ENCODE measurements around the gene FAM53A.

FAM53A gene

GRCh38 chr4:1604181-1604705, 79.9 kb downstream of the FAM53A start:
- Mint-ChIP-seq H3K4me1 (ENCODE audit: low read depth) (no peaks in the 10 kb centered on the region), H3K27ac (no peak overlapping the region), H3K4me3 (no peak overlapping the region), H3K27me3 (peaks cover 11% of the 10 kb centered on the region), H3K9me3 (no peaks in the 10 kb centered on the region), H3K36me3 (ENCODE audit: low read depth) (no peaks in the 10 kb centered on the region)
- intact Hi-C loops (cut with micrococcal nuclease) = no loop called here

DNA sequence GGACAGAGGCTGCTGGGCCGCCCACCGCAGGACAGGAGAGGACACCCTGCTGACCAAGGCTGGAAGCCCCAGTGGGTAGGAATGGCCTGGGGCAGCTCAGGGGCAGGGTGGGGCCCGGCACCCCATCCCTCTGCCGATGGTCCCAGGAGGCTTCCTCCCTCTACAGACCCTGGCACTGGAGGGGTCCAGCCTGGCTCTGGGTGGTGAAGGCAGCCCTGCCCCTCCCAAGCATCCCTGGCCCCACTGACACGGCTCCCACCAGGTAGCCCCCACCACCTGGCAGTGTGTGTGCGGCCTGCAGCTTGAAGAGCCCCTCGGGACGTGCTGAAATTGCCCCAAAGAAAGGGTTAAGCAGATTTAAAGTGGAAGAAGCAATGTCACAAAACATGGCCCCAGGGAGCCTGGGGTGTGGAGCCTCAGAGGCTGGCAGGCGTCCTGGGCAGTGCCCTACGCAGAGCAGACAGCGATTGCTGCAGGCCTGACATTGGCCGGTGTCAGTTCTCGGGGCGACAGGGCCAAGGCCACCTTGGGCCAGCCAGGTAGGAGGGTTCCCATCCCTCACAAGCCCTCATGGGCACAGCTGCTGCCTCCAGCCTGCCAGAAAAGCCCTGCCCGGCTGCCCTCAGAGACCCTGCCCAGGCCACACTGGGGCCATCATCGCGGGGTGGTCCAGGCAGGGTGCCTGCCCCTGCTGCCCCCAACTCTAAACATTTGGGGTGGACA, 80.5 kb downstream of the FAM53A start:
- H3K4me1 Mint-ChIP-seq (ENCODE audit: low read depth) = no peaks in the 10 kb centered on the region
- no peak overlapping the region for H3K27ac Mint-ChIP-seq
- intact Hi-C loops (cut with micrococcal nuclease) = no loop called here
- no peaks in the 10 kb centered on the region for H3K9me3 Mint-ChIP-seq
- H3K4me3 Mint-ChIP-seq = no peak overlapping the region
- no peaks in the 10 kb centered on the region for H3K36me3 Mint-ChIP-seq (ENCODE audit: low read depth)
- peaks cover 11% of the 10 kb centered on the region for H3K27me3 Mint-ChIP-seq

DNA sequence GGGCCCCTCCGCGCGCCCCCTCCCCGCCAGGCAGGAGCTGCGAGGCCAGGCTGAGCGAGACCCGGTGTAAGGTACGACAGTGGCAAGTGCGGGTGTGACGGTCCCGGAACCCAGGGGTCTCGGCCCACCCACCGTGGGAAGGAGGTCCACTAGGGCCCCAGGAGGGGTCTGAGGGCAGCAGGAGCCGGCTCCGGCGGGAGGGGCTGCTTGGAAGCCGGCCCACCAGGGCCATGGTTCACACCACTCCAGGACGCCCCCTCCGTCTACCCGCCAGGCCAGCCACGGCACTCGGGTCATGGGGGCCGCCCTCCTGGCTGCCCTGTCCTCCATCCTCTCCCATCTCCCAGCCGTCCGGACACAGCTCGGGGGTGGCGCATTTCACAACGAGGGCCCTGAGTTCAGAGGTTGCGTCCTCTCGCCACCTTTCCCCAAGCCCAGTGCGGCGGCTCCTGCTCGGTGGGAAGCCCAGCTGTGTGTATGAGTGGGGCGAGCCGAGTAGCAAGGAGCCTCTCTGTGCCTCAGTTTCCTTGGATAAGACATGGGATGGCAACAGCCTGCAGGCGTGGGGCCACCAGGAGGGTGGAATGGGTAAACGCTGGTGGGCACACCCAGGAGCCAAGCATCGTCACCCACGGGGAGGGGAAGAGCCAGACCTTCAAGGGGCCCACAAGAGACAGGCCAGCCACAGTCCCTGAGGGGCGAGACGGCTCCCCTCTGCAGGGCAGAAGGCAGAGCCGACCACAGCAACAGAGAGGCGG, 81.3 kb downstream of the FAM53A start:
- Mint-ChIP-seq H3K36me3 (ENCODE audit: low read depth) (no peaks in the 10 kb centered on the region), H3K9me3 (no peaks in the 10 kb centered on the region), H3K4me1 (ENCODE audit: low read depth) (no peaks in the 10 kb centered on the region), H3K27ac (no peak overlapping the region), H3K4me3 (no peak overlapping the region), H3K27me3 (peaks cover 11% of the 10 kb centered on the region)
- intact Hi-C loops (cut with micrococcal nuclease) = no loop called here

GRCh38 chr4:1601852-1602654, 82.1 kb downstream of the FAM53A start:
- H3K27ac Mint-ChIP-seq = no peak overlapping the region
- intact Hi-C loops (cut with micrococcal nuclease) = no loop called here
- peaks cover 11% of the 10 kb centered on the region for H3K27me3 Mint-ChIP-seq
- no peaks in the 10 kb centered on the region for H3K36me3 Mint-ChIP-seq (ENCODE audit: low read depth)
- no peaks in the 10 kb centered on the region for H3K9me3 Mint-ChIP-seq
- no peak overlapping the region for H3K4me3 Mint-ChIP-seq
- H3K4me1 Mint-ChIP-seq (ENCODE audit: low read depth) = no peaks in the 10 kb centered on the region

- H3K4me1 Mint-ChIP-seq (ENCODE audit: low read depth) = no peaks in the 10 kb centered on the region
- H3K4me3 Mint-ChIP-seq = no peak overlapping the region
- intact Hi-C loops (cut with micrococcal nuclease) = no loop called here
- H3K9me3 Mint-ChIP-seq = no peaks in the 10 kb centered on the region
- no peak overlapping the region for H3K27ac Mint-ChIP-seq
- peaks cover 11% of the 10 kb centered on the region for H3K27me3 Mint-ChIP-seq
- H3K36me3 Mint-ChIP-seq (ENCODE audit: low read depth) = no peaks in the 10 kb centered on the region
Observed at GRCh38 chr4:1601533-1601835, 82.6 kb downstream of the FAM53A start.

DNA sequence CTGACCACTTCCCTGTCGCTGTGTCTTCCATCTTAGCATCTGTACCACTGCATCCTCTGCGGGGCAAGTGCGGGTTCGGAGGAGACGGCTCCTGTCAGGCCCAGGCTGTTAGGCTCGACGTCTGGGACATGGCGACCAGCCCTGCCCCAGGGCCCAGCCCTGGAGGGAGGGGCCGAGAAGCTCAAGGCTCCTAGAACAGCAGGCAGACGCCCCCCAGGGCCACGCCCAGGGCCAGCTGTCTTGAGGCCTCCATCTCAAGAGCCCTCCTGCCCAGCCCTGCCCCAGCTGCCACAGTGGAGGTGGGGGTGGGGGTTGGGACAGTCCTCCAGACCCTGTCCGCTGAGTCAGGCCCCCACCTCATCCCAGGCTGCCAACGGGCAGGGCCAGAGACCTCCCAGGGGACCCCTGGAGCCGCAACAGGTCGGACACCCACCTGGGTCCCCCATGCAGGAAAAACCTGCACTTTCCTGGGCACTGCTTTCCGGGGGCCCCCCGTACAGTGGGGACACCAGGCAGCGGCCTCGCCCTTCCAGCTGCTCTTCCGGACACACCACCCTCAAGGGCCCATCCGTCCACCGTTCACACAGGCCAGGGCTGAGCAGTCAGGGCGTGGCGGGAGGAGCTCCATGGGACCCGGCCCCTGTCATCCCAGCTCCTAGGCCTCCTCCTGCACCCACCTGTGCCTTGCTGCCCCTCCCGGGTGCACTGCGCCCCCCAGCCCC, 83.1 kb downstream of the FAM53A start:
- intact Hi-C loops (cut with micrococcal nuclease) = no loop called here
- no peak overlapping the region for H3K4me3 Mint-ChIP-seq

GRCh38 chr4:1600211-1600780, 83.8 kb downstream of the FAM53A start:
- Mint-ChIP-seq H3K27me3 (peaks cover 8% of the 10 kb centered on the region), H3K4me3 (no peak overlapping the region)

More for the DNA sequence above, 83.1 kb downstream of the FAM53A start:
- H3K27ac Mint-ChIP-seq = no peak overlapping the region
- H3K36me3 Mint-ChIP-seq (ENCODE audit: low read depth) = no peaks in the 10 kb centered on the region
- no peaks in the 10 kb centered on the region for H3K9me3 Mint-ChIP-seq
- H3K27me3 Mint-ChIP-seq = peaks cover 11% of the 10 kb centered on the region
- no peaks in the 10 kb centered on the region for H3K4me1 Mint-ChIP-seq (ENCODE audit: low read depth)

DNA sequence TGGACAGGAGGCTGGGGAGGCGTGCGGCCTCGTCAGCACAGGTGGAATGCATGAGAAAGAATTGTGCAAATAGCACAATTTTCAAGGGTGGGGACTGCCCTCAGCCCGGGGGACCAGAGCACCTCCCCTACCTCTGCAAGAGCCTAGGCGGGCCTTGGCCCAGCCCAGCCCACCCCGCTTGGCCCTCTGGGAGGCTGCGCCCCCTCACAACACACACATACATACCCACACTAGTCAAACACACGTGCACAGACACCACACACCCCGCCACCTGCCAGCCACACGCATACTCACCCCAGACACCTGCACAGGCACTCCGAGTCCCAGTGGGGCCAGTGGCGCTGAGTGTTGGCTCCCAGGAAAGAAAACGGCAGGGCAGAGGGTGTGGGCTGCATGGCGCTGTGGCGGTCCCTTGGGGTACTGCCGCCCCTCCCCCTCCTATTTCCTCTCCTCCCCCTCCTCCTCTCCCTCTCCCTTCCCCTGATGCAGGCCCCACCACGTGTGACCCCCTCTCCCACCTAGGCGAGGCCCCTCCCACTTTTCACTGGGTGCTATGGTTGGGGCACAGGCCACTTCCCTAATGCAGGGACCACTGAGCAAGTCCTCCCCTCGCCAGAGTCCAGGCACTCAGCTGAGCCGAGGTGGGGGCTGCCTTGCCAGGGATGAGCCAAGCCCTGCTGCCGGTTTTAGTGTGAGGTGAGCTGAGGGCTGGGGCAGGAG, 84.5 kb downstream of the FAM53A start:
- H3K4me3 Mint-ChIP-seq = no peak overlapping the region

More at GRCh38 chr4:1600211-1600780, 83.8 kb downstream of the FAM53A start:
- H3K27ac Mint-ChIP-seq = no peak overlapping the region
- no peaks in the 10 kb centered on the region for H3K9me3 Mint-ChIP-seq
- intact Hi-C loops (cut with micrococcal nuclease) = no loop called here
- no peaks in the 10 kb centered on the region for H3K36me3 Mint-ChIP-seq (ENCODE audit: low read depth)
- H3K4me1 Mint-ChIP-seq (ENCODE audit: low read depth) = no peaks in the 10 kb centered on the region

GRCh38 chr4:1599026-1599481, 85.1 kb downstream of the FAM53A start:
- no peak overlapping the region for H3K27ac Mint-ChIP-seq
- H3K9me3 Mint-ChIP-seq = no peaks in the 10 kb centered on the region
- no peak overlapping the region for H3K4me3 Mint-ChIP-seq
- no peaks in the 10 kb centered on the region for H3K36me3 Mint-ChIP-seq (ENCODE audit: low read depth)
- intact Hi-C loops (cut with micrococcal nuclease) = no loop called here
- no peaks in the 10 kb centered on the region for H3K27me3 Mint-ChIP-seq
- no peaks in the 10 kb centered on the region for H3K4me1 Mint-ChIP-seq (ENCODE audit: low read depth)

More for the DNA sequence above, 84.5 kb downstream of the FAM53A start:
- Mint-ChIP-seq H3K27ac (no peak overlapping the region), H3K36me3 (ENCODE audit: low read depth) (no peaks in the 10 kb centered on the region), H3K27me3 (peaks cover 4% of the 10 kb centered on the region), H3K9me3 (no peaks in the 10 kb centered on the region), H3K4me1 (ENCODE audit: low read depth) (no peaks in the 10 kb centered on the region)
- intact Hi-C loops (cut with micrococcal nuclease) = no loop called here

DNA sequence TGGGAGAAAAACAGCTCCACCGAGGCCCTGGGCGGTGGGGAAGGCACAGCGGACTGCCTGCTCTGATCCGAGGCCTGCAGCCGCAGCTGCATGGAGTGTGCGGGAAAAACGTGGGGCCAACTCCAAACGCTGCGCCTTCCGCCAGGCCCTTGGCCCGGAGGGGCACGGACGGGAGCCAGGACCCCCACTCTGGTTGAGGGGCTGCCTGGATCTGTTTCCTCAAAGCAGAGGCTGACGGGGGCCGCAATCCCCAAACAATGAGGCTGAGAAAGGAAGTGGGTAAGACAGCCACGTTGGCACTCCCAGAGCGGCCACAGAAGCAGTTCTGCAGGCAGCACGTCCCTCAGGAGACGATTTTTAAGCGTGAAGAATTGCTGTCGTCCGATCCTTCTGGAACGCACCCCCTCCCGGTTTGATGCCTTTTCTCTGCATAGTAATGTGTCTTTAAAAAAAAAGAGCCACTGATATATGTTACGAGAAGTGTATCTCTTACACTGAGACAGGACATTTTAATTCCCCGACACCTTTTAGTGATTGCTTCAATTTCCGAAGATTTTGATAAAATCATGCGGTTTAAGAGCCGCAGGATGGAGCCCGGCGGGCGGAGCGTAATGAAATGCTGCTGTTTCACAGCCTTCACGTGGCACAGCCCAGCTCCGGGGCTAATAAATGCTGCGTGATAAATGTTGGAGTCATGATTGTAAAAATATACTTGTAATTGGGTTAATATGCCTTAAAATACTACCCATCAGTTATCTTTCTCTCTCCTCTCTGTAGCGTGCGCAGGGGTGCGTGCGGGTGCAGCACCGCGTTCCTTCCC, 85.7 kb downstream of the FAM53A start:
- H3K9me3 Mint-ChIP-seq = no peaks in the 10 kb centered on the region
- H3K4me1 Mint-ChIP-seq (ENCODE audit: low read depth) = no peaks in the 10 kb centered on the region

DNA sequence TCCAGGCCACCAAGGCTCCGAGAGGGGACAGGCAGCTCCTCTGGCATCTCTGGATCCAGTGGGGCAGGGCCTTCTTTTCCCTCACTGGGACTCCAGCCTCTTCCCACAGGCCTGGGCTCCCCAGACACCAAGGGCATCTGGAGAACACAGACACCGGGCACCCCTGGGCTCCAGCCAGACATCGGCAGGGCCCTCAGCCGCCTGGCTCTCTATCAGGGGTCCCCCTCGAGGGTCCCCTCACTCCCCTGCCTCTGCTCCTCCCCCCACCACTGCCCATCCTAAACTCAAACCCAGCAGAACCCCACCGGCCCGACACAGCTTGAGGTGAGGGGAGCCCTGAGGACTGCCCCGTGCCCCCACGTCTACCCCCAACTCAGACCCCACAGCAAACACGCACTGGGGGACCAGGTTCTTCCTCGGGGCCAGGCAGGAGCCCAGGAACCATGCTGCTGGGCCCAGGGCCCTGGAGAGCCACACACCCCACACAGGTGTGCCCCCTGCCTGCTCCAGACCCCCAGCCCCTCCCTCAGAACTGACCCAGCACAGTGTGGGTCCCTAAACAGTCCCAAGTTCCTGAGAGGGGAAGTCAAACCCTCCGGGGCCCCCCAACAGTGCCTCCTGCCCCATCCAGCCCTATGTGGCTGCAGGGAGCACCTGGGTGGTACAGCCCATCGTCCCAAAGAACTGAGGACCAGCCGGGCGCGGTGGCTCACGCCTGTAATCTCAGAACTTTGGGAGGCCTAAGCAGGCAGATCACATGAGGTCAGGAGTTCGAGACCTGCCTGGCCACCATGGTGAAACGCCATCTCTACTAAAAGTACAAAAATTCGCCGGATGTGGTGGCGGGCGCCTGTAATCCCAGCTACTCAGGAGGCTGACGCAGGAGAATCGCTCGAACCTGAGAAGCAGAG, 86.8 kb downstream of the FAM53A start:
- no peaks in the 10 kb centered on the region for H3K36me3 Mint-ChIP-seq (ENCODE audit: low read depth)
- H3K27ac Mint-ChIP-seq = no peak overlapping the region
- H3K4me3 Mint-ChIP-seq = no peak overlapping the region
- intact Hi-C loops (cut with micrococcal nuclease) = no loop called here
- no peaks in the 10 kb centered on the region for H3K4me1 Mint-ChIP-seq (ENCODE audit: low read depth)
- H3K27me3 Mint-ChIP-seq = no peaks in the 10 kb centered on the region
- H3K9me3 Mint-ChIP-seq = peaks cover 2% of the 10 kb centered on the region

More for the DNA sequence above, 85.7 kb downstream of the FAM53A start:
- Mint-ChIP-seq H3K4me3 (no peak overlapping the region), H3K27ac (no peak overlapping the region), H3K36me3 (ENCODE audit: low read depth) (no peaks in the 10 kb centered on the region), H3K27me3 (no peaks in the 10 kb centered on the region)
- intact Hi-C loops (cut with micrococcal nuclease) = no loop called here

All from dendritic cell treated with granulocyte-macrophage colony-stimulating factor and Interleukin-4, amounts not matched to agents 40 ng/mL and 50 ng/mL, for 4 days (primary cell).